ENCODE results near the gene CDC20.

- TF ChIP-seq, protein P1, sequence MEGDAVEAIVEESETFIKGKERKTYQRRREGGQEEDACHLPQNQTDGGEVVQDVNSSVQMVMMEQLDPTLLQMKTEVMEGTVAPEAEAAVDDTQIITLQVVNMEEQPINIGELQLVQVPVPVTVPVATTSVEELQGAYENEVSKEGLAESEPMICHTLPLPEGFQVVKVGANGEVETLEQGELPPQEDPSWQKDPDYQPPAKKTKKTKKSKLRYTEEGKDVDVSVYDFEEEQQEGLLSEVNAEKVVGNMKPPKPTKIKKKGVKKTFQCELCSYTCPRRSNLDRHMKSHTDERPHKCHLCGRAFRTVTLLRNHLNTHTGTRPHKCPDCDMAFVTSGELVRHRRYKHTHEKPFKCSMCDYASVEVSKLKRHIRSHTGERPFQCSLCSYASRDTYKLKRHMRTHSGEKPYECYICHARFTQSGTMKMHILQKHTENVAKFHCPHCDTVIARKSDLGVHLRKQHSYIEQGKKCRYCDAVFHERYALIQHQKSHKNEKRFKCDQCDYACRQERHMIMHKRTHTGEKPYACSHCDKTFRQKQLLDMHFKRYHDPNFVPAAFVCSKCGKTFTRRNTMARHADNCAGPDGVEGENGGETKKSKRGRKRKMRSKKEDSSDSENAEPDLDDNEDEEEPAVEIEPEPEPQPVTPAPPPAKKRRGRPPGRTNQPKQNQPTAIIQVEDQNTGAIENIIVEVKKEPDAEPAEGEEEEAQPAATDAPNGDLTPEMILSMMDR (IDR thresholded peaks at IDR 0.05; ENCODE audit: low read depth, low read length, poor library complexity, severe bottlenecking), result no peak
- TF ChIP-seq EZH2phosphoT487 (IDR thresholded peaks at IDR 0.05; ENCODE audit: borderline replicate concordance, low read length), result no peak
Measured at GRCh38 chr1:43360616-43361015, 1.8 kb downstream of the CDC20 start.
